Activated CD8-positive, alpha-beta memory T cell treated with anti-CD3 and anti-CD28 coated beads for 1 hour (primary cell): ENCODE measurements around the gene STK17B.
"Not testable (repeated sequence)": the region's sequence is repeated elsewhere in the genome, so short reads cannot be mapped to it uniquely, and the experiment has no call there.

Experiments used
- DNase-seq, 2 donors: peaks; one replicate each; pipeline ENCODE4 v3.0.0-alpha.2; 2020; ENCODE audit warnings: low read depth in 1 of 2; ENCODE audit errors: extremely low read depth in 1 of 2

STK17B gene

GRCh38 chr2:196171248-196171871 lies at the start of gene STK17B:
Gene STK17B, minus strand, starts transcription at chr2:196171578. Its CDS starts 8,195 bp downstream, at chr2:196163383.
- peak; percentile 95 to 97 for DNase-seq

- DNase-seq: no peak
Observed at GRCh38 chr2:196220671-196221070, 49.3 kb upstream of the STK17B start.

GRCh38 chr2:196219671-196220070 lies 48.3 kb upstream of the STK17B start:
- DNase-seq: no peak

- DNase-seq: no peak
Observed at GRCh38 chr2:196218106-196218505, 46.7 kb upstream of the STK17B start.

- DNase-seq: no peak
Observed at GRCh38 chr2:196217116-196217515, 45.7 kb upstream of the STK17B start.

GRCh38 chr2:196215376-196215775 lies 44.0 kb upstream of the STK17B start:
- no peak for DNase-seq

GRCh38 chr2:196214156-196214555 lies 42.8 kb upstream of the STK17B start:
- DNase-seq: no peak

GRCh38 chr2:196213252-196213980 lies 42.0 kb upstream of the STK17B start:
- no peak for DNase-seq

- DNase-seq: no peak
Observed at GRCh38 chr2:196208915-196209314, 37.5 kb upstream of the STK17B start.

GRCh38 chr2:196206804-196207203 lies 35.4 kb upstream of the STK17B start:
- DNase-seq: no peak

GRCh38 chr2:196205881-196206435 lies 34.6 kb upstream of the STK17B start:
- DNase-seq: no peak

- no peak for DNase-seq
Observed at GRCh38 chr2:196205011-196205766, 33.8 kb upstream of the STK17B start.

- DNase-seq: no peak
Observed at GRCh38 chr2:196201229-196202009, 30.0 kb upstream of the STK17B start.

GRCh38 chr2:196200557-196200956 lies 29.2 kb upstream of the STK17B start:
- DNase-seq: no peak

- DNase-seq: no peak
Observed at GRCh38 chr2:196195758-196196157, 24.4 kb upstream of the STK17B start.

- DNase-seq: no peak
Observed at GRCh38 chr2:196195302-196195701, 23.9 kb upstream of the STK17B start.

- DNase-seq: no peak
Observed at GRCh38 chr2:196191541-196191940, 20.2 kb upstream of the STK17B start.

- DNase-seq: no peak
Observed at GRCh38 chr2:196187898-196188458, 16.6 kb upstream of the STK17B start.

GRCh38 chr2:196187175-196187700 lies 15.9 kb upstream of the STK17B start:
- DNase-seq: not testable (repeated sequence)
